ENCODE results near the gene KRTAP6-2.

The KRTAP6-2 gene

GRCh38 chr21:30598802-30599201, at the start of gene KRTAP6-2:
TSS of gene KRTAP6-2 (minus strand) at chr21:30598902. CDS start at chr21:30598874, 28 bp downstream.
- no peak for DNase-seq (ENCODE audit: low read depth)

- peak; percentile 5 for DNase-seq (ENCODE audit: low read depth)
Observed at GRCh38 chr21:30646904-30647414, 48.3 kb upstream of the KRTAP6-2 start.

- DNase-seq (ENCODE audit: low read depth), result no peak
Observed at GRCh38 chr21:30642564-30642963, 43.9 kb upstream of the KRTAP6-2 start, which contains the start of gene KRTAP20-3. TSS of gene KRTAP20-3 (plus strand) at chr21:30642864.

- no peak for DNase-seq (ENCODE audit: low read depth)
Observed at GRCh38 chr21:30638686-30639085, 40.0 kb upstream of the KRTAP6-2 start.

- no peak for DNase-seq (ENCODE audit: low read depth)
Observed at GRCh38 chr21:30634906-30635305, 36.2 kb upstream of the KRTAP6-2 start, which contains the start of gene KRTAP20-2. TSS of gene KRTAP20-2 (plus strand) at chr21:30635206. CDS start at chr21:30635264, 58 bp downstream.

- peak; percentile 32 for DNase-seq (ENCODE audit: low read depth)
Observed at GRCh38 chr21:30629200-30629599, 30.5 kb upstream of the KRTAP6-2 start.

- DNase-seq (ENCODE audit: low read depth), result no peak
Observed at GRCh38 chr21:30628109-30628508, 29.4 kb upstream of the KRTAP6-2 start.

GRCh38 chr21:30625449-30626165, 26.9 kb upstream of the KRTAP6-2 start:
- DNase-seq (ENCODE audit: low read depth), result no peak

GRCh38 chr21:30623362-30623761, 24.7 kb upstream of the KRTAP6-2 start:
- no peak for DNase-seq (ENCODE audit: low read depth)

- DNase-seq (ENCODE audit: low read depth), result no peak
Observed at GRCh38 chr21:30620522-30620921, 21.8 kb upstream of the KRTAP6-2 start, which contains the start of gene KRTAP20-4. TSS of gene KRTAP20-4 (plus strand) at chr21:30620627.

GRCh38 chr21:30620080-30620479, 21.4 kb upstream of the KRTAP6-2 start:
- peak; percentile 19 for DNase-seq (ENCODE audit: low read depth)

- no peak for DNase-seq (ENCODE audit: low read depth)
Observed at GRCh38 chr21:30616125-30616524, 17.4 kb upstream of the KRTAP6-2 start, which contains the start of gene KRTAP20-1. TSS of gene KRTAP20-1 (plus strand) at chr21:30616425. CDS start at chr21:30616455, 30 bp downstream.

GRCh38 chr21:30615199-30615598, 16.5 kb upstream of the KRTAP6-2 start:
- DNase-seq (ENCODE audit: low read depth), result no peak

- no peak for DNase-seq (ENCODE audit: low read depth)
Observed at GRCh38 chr21:30613836-30614235, 15.1 kb upstream of the KRTAP6-2 start, which contains the start of gene KRTAP6-1. TSS of gene KRTAP6-1 (minus strand) at chr21:30613930. CDS start at chr21:30613904, 26 bp downstream.

- no peak for DNase-seq (ENCODE audit: low read depth)
Observed at GRCh38 chr21:30612132-30612531, 13.4 kb upstream of the KRTAP6-2 start.

- DNase-seq (ENCODE audit: low read depth), result no peak
Observed at GRCh38 chr21:30605968-30606367, 7.3 kb upstream of the KRTAP6-2 start.

GRCh38 chr21:30600787-30601186, 2.1 kb upstream of the KRTAP6-2 start, which contains the start of gene KRTAP22-1:
TSS of gene KRTAP22-1 (plus strand) at chr21:30601087.
- DNase-seq (ENCODE audit: low read depth), result no peak

GRCh38 chr21:30592140-30592539, 6.6 kb downstream of the KRTAP6-2 start, which contains the start of gene KRTAP6-3:
TSS of gene KRTAP6-3 (plus strand) at chr21:30592440. CDS start at chr21:30592446, 6 bp downstream.
- no peak for DNase-seq (ENCODE audit: low read depth)

- no peak for DNase-seq (ENCODE audit: low read depth)
Observed at GRCh38 chr21:30590297-30590696, 8.4 kb downstream of the KRTAP6-2 start, which contains the start of gene KRTAP22-2. TSS of gene KRTAP22-2 (minus strand) at chr21:30590397.

- no peak for DNase-seq (ENCODE audit: low read depth)
Observed at GRCh38 chr21:30582870-30583269, 15.8 kb downstream of the KRTAP6-2 start.

- DNase-seq (ENCODE audit: low read depth), result no peak
Observed at GRCh38 chr21:30580132-30580531, 18.6 kb downstream of the KRTAP6-2 start.

- no peak for DNase-seq (ENCODE audit: low read depth)
Observed at GRCh38 chr21:30579346-30579745, 19.4 kb downstream of the KRTAP6-2 start.

- DNase-seq (ENCODE audit: low read depth), result peak; percentile 1
Observed at GRCh38 chr21:30577766-30578165, 20.9 kb downstream of the KRTAP6-2 start.
